GM21447 (cell line): ENCODE results near the gene SERPINB7.

Source experiments
- ATAC-seq: cut with Tn5 transposase; IDR thresholded peaks from one replicate; pipeline ENCODE4 v1.9.1; 2021; ENCODE audit not compliant: unreplicated experiment

The SERPINB7 gene

DNA sequence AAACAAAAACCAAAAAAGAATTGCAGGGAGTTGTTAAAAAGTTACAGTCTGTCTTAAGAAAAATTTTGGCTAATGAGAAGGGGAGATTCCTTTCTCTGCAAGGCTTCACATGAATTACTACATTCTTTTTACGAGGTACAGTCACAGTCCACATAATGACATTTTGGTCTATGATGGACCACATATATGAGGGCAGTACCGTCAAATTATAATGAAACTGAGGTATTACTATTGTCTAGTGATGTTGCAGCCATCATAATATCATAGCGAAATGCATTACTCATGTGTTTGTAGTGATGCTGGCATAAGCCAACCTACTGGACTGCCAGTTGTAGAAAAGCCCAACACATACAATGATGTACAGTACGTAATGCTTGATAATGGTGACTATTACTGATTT lies 12.5 kb downstream of the SERPINB7 start:
- ATAC-seq, result no peak

DNA sequence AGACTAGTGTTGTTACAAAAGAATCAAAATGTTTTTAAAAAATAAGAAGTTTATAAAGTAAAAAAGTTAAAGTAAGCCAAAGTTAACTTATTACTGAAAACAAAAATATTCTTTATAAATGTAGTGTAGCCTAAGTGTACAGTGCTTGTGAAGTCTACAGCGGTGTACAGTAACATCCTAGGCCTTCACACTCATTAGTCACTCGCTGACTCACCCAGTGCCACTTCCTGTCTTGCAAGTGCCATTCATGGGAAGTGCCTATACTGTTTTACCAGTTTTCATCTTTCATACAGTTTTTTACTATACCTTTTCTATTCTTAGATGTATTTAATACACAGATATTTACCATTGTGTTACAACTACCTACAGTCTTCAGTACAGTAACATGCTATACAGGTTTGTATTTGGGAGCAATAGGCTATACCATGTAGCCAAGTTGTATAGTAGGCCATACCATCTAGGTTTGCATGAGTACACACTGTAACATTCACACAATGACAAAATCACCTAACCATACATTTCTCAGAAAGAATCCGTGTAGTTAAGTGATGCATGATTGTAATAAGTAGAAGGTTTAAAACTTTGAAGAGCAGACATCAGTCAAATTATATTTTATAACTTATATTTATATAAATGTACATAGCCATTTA lies 13.4 kb downstream of the SERPINB7 start:
- no peak for ATAC-seq

DNA sequence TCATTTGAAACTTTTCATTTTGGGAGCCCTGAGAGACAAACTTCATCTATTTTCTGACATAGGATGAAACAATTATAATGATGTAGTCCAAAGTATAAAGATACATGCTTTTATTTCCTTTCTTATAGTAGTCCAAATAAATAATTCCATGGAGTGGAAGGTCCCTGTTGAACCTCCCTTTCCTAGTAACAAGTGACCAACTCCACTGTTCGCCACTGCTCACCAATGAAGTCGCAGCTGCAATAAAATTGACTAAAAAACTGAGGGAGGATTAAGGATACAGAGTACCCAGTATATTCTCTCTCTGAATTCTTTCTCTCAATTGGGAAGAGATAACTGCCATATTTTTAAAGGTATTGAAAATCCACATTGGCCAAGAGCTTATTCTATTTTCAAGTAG lies 14.1 kb downstream of the SERPINB7 start:
- ATAC-seq, result no peak

DNA sequence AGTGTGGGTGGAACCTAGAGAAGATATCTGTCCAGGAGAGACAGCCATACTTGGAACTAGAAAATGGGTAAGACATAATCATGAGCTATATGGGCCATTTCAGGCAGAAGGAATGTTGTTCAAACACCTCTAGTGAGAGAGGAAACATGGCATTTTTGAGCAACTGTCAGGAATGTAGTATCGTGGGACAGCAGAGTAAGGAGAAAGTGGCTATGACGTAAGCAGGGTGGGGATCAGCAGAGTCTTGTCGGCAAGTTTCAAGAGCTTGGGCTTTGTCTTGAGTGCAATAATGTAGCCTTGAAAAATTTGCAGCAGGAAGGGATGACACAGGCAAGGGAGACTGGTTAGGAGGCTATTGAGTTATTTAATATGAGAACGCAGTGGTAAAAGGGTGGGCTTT lies 20.4 kb downstream of the SERPINB7 start:
- ATAC-seq, result no peak

DNA sequence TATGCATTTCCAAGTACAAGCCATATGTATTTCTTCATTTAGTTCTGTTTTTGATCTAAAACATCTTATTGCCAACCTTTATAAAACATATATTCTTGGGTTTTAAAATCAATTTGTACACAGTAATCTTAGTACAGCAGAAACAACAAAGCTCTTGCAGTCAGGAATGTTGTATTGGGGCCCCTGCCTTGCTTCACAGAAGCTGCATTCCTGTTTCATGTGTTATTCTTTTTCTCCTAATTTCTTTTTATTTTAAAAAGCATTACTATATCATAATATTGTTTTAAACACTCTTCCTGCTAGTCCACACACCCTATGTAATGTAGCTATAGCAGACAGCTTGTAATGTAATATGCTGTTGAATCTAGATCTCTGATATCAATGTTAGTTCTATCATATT lies 24.0 kb downstream of the SERPINB7 start:
- ATAC-seq, result no peak

DNA sequence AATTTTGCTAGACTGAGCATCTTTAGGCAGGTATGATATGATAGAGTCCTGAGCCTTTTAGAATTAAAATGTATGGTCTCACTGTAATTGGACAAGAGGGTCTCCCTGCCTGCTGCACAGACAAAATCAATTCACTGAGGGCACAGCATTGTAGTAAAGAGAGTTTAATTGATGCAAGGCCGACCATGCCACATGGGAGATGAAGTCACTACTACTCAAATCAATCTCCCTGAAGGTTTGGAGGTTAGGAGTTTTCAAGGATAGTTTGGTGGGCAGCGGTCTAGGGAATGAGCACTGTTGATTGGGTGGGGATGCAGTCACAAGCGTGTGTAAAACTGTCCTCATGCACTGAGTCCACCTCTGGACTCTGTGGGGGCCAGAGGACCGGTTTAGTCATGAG lies 26.1 kb downstream of the SERPINB7 start:
- no peak for ATAC-seq

DNA sequence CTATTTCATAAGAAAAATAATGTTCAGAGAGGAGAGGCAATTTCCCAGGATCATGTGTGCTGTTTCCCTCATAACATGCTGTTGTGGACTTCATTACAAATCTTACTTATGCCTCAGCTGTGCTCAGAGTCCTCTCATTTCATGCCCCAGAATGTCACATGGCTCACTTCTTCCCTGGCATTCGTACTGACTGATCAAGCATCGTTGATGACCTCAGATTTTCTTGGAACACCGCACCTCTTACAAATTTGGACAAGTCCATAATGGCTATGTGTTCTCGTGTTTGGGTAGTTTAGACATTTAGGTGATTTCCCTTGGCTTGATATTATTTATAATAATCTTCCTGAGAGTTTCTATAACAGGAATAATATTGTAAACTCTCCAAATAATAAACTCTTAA lies 32.9 kb downstream of the SERPINB7 start:
- no peak for ATAC-seq

DNA sequence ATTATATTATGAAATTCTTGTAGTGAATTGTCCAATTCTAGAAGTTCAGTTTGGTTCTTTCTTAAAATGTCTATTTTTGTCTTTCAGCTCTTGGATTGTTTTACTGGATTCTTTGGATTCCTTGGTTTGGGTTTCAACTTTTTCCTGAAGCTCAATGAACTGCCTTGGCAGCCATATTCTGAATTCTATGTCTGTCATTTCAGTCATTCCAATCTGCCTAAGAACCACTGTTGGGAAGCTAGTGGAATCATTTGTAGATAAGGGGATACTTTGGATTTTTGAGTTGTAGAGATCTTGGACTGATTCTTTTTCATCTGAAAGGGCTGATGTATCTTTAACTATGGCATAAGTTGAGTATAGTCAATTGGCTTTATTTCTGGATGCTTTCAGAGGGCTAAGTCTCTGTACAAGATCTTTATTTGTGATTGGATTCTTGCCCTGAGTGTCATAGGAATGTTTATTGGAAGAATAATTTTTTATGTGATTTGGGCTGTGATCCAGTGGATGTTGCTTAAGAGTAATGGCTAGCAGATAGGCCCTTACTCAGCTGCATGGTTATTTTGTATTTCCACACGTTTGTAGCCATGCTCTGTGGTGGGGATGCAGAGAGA lies 42.3 kb downstream of the SERPINB7 start:
- no peak for ATAC-seq

DNA sequence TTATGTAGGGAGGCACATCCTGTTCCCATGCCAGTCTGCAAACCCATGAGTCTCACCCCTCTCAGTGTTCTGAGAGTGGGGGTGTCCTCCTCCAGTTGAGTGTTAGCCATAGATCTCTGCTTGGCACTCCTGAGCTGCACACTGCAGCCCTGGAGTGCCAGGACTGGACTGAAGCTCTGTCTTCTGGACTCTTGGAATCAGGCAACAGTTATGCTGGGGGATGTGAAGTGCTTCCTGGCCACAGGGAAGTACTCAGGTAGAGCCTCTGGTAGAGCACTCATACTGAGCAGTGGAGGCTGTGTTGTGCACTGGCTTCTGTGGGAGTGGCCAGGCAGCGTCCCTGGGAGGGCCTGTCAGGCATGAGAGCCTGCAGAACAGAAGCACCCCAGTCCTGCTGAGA lies 43.0 kb downstream of the SERPINB7 start:
- no peak for ATAC-seq

DNA sequence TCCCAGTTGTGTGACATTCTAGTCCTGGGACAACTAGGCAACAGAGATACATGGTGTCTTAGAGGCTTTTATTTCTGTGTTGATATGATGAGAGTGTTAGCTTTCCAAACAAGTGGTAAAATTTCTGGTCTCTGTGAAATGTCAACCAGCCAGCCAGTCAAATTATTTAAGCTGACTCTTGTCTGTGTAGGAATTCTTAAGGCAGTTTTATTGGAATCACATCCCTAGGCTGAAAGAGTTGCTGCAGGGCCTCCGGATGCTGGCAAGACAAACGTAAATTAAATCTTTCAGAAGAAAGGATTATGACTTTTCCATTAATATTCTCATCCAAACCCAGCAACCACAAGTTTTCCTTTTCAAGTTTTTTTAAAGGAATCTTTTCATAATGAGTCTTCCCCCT lies 44.6 kb downstream of the SERPINB7 start:
- ATAC-seq, result no peak

DNA sequence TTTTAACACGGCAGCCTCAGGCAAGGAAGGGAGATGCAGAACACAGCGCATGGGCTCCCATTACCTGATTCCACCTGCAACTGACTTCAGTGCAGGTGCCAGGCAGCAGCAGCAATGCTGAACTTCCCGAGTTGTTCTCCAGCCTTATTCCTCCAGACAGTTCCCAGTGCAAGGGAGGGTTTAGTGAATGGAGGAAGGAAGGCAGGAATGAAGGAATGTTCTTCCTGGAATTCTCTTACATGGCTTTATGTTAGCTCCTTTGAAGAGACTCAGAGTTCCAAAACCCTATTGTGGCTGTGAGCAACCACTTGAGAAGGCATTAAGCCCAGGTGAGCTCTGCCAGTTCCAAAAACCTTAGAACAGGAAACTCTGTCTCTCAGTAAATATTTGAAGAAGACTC lies 45.5 kb downstream of the SERPINB7 start:
- ATAC-seq, result no peak

DNA sequence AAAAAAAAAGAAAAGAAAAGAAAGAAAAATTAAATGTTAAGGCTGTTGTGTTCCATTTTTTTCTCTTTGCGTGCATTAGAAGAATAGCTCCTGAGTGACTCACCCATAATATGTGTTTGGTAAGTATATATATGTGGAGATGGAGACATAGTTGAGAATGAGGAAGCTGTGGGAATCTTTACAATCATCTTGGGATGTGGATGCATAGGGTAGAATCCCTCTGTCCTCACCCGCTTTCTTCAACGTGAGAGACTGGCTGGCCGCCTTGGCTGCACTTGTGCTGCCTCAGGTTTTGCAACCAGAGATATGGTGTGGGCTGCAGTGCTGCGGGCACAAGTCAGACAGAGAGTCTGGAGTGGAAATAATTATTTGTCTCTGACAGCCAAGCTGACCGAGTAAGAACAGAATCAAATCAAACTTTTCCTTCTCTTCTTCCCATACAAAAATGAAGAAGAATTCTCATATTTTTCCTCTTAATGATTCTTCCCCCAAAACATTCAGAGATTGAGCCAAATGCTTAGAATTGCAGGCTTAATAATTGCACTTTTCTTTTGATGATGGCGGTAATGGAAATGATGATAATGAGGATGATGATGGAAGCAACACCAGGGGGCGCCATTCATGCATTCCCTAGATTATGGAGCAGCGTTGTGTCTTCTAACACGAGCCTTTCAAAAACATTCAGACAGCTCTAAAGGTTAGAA lies 48.5 kb downstream of the SERPINB7 start:
- no peak for ATAC-seq

DNA sequence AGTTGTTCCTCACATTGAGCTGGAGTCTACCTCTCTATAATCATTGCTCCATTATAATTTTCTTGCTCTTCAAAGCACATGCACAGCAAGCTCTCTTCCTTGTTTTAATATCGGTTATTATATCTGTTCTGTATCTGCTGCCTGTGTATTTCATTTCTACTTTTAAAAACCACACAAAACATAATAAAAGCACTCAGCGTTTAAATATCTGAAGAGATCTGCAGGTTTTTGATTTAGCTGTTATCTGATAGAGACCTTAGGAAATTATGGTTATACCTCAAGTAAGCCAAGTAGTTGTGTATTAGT lies 49.0 kb downstream of the SERPINB7 start:
- no peak for ATAC-seq

DNA sequence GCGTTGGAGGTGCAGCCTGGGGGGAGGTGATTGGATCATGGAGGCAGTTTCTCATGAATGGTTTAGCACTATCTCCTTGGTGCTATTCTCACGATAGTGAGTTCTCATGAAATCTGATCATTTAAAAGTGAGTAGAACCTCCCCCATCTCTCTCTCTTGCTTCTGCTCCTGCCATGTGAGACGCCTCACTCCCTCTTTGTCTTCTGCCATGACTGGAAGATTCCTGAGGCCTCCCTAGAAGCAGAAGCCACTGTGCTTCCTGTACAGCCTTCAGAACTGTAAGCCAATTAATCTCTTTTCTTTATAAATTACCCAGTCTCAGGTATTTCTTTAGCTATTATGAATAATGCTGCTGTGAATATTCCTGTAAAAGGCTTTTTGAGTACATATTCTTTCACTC lies 52.9 kb downstream of the SERPINB7 start:
- ATAC-seq, result no peak

DNA sequence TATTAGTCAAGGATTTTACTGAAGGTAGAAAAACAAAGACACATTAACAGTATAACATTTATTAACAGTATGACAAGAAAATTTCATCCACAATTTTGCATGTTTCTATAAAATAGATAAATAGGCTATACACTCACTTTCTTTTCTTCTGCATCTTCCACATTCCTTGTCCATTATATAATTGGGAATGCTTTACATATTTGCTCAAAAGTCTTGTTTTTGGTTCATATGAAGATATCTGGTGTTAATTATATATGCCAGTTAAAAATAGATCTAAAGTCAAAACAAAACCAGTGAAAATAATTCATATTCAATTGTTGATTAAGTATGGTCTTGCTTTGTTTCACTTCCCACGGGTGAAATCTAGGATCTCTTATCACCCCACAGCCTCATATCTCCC lies 53.4 kb downstream of the SERPINB7 start:
- ATAC-seq, result no peak

DNA sequence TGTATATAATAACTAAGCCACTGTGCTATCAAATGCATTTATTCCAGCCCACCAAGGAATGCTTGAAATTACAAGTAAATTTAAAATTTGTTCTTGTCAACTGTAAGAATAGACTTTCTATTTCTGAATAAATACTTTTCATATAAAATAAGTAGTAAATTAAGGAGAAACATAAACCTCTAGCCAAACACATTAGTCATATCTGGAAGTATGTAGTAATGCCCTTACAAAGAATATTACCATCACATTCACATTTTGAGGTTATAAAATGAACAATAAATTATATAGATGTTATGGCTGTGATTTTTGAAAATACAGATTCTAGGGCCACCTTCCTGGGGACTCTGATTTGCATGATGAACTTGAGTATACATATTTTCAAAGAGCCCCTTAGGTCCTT lies 54.7 kb downstream of the SERPINB7 start:
- no peak for ATAC-seq

DNA sequence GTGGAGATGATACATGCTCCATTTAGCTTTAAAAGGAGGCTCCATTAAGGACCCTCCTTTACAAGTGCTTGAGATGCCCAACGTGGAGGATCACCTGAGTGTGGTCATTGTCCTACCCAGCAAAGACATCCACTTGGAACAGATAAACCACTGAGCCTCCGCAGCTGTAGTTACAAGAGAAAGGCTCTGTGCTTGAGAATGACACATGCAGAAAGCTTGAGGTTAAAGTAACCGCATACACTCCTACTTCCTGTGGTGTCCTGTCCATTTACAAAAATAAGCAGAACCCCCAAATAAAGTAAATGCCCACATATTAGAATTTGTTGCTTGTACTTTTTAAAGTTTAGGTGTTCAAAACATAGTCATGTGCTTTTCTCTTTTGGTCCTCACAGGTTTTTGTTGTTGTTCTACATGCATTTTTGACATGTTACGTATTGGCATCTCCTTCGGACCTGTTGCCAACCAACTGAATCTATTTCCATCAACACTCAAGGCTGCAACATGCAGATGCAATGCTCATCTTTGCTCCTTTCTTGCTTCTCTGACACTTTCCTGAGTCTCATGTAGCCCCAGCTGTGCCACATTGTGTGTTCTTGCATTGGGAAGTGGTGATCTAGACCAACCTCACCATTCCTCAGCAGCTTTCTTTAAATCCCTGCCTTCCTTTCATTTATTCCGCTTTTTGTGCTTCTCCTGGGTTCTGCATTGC lies 56.0 kb downstream of the SERPINB7 start:
- peak; percentile 95 for ATAC-seq

DNA sequence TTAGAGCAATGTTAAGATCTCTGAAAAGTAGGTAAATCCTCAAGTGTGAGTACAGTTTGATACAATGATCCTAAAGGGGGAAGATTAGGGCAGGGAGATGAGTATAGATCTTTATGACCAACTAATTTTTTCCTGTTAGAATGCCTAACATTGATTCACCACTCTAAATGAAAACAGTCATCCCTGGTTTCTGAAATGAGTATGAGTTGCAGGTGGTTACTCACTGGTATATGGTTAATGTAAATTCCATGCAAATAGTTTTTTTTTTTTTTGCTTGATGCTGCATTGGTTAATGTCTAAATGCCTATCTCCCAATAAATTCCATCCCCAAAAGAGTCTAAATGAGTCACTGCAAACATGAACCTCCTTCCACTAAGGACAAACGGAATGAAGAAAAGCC lies 57.3 kb downstream of the SERPINB7 start:
- ATAC-seq, result peak; percentile 48

DNA sequence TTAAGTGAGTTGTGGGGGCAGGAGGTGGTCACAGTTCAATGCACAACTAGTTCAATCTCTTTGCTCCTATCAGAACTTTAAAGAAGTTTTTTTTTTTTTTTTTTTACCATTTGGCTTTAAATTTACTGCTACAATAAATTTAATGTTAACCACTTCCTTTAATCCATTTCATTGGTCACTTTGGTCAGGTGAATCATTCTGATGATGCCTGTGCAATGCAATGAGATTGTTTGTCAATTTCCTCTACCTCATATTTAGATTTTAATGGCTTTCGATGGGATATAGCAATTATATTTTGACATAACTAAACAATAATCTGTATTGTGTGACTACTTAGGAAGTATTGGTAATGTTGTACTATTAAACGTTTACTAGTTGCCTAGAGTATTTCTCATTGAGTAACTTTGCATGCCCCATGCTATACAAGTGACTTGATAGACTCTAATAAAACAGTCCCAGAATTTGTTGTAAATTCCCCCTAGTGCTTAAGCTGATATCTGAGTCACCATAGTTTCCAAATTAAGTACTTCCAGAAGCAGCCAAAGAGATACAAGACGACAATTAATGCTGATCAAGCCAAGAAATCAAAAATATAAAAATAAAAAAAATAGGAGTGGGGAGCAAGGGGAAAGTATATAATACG lies 59.4 kb downstream of the SERPINB7 start:
- ATAC-seq, result no peak

DNA sequence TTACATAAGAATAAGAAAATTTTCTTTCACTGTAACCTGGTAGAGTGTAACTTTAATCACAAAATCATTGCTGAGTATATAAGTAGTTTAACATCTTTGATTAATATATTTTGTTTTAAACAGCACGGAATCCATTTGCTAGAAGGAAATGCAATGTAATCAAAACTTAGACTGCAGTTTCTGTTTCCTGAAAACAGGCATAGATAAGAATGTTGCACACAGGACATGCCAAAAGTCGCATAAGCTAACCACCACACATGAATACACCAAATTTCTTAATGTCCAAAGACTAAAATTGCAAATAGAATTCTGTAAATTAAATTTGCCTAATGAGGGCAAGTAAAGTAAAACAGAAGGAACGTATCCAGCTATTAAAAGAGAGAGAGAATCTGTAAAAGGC lies 61.2 kb downstream of the SERPINB7 start:
- no peak for ATAC-seq

DNA sequence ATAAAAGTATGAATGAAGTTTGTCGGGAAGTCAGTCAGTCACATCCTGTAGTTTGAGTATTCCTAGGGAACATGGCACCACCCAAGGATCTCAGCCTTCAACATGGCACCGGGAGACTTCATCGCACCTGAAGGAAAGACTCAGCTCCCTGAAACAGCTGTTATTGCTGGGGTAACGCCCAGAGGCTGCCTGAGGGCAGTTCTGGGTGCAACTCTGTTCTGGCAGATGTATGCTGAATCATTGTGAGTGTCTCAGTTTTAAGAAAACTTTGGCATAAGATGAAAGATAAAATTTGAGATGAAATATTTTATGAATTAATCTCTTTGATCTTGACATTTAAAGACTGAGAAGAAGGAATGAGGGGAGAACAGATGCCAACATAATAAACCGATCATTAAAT lies 62.4 kb downstream of the SERPINB7 start:
- ATAC-seq, result no peak

DNA sequence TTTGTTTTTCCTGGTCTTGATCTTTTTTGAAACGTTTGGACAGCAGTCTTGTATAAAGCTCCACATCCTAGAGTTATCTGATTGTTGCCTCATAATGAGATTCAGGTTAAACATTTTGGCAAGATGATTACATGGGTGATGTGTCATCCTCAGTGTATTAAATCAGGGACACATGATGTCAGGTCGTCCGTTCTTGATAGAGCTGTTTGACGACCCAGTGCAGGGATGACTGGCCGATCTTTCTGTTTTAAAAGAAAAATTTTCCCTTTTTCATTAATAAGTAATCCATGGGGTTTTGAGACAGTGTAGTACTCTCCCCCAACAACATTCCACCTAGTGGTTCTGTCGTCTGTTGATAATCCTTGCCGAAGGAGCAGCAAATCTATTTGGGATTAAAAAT lies 67.8 kb downstream of the SERPINB7 start:
- ATAC-seq, result no peak
